GM21529 (cell line): Measurements from ENCODE around the gene ADAMTS17.

Source experiments
- ATAC-seq: cut with Tn5 transposase; IDR thresholded peaks from one replicate; pipeline ENCODE4 v1.9.1; 2021; ENCODE audit not compliant: unreplicated experiment

The ADAMTS17 gene

DNA sequence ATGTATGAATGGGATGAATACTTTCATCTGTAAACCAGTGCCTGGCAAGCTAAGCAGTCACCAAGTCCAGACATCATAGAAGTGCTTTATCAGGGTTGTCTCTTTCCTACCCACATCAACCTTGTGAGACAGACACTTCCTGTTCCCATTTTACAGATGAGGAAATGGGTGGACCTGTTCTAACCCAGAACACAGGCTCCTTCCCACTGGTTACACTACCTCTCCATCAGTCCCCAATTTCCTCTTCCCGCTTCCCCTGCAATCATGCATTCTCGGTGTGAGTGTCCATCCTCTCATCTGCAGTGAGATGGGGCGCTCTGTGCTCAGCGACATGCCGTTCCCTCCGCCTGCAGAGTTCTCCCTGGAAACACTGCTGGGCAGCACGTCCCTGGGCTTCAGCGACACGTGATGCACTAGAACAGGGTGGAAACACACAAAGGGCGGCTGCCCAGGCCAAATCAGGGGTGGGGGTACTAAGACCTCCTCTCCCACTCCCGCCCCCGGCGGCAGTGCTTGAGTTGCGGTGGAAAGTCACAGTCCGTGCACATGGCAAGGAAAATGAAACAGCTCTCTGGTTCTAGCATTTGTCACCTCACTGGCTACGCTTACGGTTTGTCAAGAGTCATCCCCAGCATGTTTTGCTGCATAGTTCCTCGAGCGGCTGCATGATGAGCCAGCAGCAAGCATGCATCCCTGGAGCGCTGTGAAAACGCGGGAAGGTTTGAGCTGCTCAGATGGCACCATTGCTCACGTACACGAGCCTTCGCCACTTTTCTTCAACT is 201.1 kb downstream of the ADAMTS17 start:
- ATAC-seq = no peak

DNA sequence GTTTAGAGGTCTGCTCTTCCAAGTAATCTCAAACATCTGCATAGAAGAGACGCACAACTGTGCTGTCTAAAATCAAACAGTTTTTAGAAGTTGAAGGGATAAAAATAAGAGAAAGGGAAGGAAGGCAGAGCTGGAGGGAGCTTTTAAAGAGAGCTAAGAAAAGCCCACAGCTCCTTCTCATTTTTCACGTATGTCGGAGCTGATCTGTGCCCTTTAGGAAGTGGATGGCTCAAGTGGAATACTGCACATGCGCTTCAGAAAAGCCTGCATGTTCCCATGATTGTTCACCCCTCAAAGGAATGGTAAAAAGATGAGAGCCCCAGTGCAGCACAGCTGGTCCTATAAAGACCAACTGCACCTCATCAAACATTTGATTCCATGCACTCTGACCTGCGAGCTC is 207.2 kb downstream of the ADAMTS17 start:
- ATAC-seq = no peak

DNA sequence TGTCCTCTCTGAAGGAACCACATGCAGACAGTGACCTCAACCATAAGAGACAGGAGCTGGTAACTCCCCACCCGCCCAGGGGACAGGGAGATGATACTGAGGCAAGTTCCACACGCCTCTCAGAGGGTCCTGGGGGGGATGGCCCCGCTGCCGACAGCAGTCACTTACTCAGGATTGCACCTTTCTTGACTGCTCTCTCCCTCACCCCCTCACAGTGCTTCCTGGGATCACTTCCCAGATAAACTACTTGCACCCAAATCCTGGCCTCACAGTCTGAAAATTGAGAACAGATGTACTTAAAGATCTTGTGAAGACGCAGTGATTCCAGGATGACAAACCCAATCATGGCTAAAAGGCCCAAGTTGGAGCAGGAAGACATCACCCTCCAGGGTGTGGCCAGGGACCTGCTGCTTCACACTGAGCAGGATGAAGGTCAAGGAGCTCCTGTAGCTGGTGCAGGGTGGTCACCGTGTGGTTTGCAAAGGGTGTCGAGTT is 207.6 kb downstream of the ADAMTS17 start:
- no peak for ATAC-seq

DNA sequence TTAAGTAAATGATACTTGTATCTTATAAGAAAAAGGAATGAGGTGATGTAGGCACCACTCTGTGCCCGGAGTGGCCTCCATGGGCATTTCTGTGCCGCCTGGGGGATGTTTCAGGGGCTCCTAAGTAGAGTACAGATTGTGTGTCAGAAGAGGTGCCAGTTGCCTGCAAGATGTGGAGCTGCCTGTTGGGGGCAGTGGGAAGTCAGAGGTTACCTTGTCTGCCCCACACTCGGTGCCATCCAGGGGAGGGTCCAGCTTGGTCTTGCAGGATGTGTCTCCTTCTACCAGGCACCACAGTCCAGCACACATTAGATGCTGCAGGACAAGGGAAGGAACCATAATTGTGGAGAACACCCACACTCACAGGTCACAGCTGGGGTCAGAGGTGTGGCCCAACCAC is 208.8 kb downstream of the ADAMTS17 start:
- no peak for ATAC-seq

DNA sequence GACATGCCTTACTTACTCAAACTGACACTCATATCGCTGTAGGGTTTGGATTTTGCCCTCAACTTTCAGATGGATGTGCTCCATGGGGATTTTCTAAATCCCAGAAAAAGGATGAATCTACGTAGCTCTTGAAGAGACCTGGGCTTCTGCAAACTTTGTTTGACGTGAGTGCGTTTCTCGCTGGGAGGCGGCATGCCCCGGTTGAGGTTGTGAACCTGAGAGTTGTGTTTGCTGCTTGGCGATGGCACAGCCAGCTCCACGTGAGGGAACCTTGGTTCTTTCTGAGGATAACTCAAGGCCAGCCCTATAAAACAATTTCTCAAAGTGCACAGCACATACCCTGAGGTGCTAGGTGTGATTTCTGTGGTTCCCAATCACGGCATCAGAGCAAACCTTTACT is 209.5 kb downstream of the ADAMTS17 start:
- ATAC-seq = no peak

DNA sequence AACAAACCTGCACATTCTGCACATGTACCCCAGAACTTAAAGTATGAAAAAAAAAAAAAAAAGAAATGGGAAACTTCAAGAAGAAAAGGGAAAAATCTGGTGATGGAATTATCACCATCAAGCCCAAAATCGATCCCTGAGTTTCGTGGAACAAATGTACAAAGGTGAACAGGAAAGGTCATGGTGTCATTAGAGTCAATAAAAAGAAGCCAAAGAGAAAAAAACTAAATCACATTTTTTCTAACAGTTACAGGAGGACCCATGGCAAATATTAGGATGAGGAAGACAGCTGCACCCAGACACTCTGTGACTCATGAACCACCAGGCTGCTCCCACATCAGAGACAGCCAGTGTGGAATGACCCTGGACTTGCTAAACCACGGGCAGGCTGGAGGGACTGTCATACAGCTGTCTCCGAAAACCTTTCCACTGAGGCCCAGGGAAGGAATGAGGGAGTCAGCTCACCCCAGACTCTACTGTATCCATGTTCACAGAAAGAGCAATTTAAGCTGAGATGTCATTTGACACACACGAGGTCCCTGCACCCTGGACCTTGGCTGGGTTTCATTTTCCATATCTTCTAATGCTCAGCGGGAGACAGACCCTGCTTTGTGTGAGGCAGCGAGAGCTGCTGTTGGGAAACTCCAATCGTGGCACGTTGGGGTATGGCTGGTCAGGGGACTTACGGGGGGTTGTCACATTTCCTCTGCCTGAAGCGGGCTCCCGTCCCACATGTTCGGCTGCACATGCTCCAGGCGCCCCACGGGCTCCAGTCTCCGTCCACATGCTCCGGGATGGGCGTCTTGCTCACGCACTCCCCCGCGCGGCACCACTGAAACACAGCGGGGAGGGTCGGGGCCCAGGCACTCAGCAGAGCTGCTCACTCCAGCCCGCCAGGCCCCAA is 210.2 kb downstream of the ADAMTS17 start:
- no peak for ATAC-seq

DNA sequence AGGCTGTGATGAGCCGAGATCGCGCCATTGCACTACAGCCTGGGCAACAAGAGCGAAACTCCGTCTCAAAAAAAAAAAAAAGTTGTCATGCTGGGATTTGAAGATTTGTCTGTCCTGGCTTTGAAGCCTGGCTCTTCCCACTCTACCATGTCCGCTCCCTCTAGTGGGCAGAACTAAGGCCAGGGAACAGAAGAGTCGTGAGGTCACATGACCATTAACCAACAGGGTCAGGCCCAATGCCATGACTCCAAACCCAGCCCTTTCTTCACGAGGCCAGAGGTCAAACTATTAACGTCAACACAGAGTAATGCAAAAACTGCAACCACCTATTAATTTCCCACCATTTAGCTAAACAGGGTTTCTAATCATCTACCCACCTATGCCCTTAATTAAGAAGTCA is 212.1 kb downstream of the ADAMTS17 start:
- ATAC-seq = no peak

DNA sequence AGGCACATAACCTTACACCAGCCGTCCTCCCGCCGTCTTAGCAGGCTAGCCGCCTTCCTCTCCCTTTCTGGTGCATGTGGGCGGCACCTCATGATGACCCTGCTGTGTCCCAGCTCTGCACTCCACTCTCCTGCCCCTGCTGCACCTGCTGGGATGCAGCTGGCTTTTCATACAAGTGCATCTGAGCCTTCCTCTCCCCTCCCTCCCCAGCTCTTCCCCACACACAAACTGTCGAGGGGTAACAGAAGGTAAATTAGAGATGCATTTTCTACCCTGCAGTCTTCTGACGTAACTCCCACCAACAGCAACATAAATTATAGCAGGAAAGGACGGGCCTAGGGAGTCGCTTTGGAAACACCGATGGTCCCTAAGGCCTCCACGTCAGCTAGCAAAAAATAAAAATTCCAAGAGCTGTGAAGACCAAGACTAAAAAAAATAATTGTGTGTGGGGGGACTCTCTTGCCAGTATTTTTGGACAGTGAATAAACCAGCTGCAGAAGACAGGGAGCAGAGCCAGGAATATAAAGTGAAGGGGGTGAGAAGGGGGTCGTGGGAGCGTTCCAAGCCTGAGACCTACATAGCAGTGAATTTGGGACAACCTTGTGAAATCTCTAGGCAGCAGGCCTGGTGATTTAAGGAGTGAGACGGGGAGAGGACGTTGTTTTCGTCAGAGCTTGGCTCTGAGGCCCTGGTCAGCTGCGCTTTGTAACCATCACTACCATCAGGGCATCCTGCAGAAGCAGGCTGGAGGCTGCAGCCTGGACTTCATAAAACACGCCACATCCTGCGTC is 216.2 kb downstream of the ADAMTS17 start:
- ATAC-seq = no peak

DNA sequence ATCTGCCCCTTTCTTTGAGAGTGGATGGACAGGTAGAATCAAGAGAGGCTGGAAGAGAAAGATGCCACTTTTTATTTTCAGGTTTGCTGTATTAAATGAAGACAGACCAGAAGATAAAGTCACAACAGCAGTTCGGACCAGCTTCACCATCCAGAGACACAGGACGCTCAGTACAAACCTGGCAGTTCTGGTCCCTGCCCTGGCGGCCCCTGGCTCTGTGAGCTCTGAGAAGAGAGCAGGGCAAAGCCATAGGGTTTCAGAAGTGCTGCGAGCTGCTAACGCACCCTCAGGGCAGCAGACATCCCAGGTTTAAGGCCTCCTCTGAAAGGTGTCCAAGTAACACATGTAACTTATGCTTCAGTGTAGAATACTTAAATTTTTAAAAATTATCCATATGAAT is 216.8 kb downstream of the ADAMTS17 start:
- no peak for ATAC-seq

DNA sequence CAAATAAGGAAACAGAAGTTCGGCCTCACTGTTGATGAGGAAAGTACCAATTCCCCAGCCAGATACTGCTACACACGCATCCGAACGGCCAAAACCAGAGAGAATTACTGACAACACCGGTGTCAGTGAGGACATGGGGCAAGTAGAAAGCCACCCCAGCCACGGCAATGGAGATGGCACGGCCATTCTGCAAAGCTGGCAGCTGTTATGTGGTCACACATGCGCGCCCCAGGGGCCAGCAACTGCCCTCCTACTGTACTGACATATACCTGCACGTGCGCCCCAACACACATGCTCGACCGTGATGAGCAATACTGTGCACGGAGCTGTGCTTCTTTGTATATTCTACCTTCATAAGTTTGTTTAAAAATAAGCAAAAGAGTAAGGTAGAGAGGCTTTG is 217.4 kb downstream of the ADAMTS17 start:
- no peak for ATAC-seq

DNA sequence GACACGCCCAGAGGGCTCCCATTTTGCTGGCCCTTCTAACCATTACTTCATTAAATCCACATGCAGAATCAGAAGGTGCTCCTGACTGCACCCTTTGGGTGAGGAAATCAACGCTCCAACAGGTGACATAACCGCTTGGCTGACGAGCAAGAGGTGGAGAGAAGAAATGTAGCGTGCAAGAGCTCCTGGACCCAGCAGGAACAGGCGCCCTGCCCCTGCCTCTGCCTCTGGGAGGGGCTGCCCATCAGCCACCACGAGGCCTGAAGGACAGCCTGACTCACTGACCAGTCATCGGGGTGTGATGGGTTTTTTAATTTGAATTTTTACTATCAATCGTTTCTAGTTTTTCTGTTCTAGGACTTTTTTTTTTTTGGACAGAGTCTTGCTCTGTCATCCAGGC is 218.2 kb downstream of the ADAMTS17 start:
- ATAC-seq = no peak

DNA sequence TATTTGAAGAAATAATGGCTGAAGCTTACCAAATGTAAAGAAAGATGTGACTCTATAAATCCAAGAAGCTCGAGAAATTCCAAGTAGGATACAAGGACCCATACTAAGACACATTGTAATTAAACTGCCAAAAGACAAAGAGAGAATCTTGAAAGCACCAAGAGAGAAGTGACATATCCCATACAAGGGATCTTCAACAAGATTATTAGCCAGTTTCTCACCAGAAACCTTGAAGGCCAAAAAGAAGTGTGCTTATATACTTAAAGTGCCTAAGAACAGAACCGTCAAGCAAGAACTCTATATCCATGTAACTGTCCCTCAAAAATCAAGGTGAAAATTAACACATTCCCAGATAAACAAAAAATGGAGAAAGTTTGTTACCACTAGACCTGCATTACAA is 220.5 kb downstream of the ADAMTS17 start:
- no peak for ATAC-seq

DNA sequence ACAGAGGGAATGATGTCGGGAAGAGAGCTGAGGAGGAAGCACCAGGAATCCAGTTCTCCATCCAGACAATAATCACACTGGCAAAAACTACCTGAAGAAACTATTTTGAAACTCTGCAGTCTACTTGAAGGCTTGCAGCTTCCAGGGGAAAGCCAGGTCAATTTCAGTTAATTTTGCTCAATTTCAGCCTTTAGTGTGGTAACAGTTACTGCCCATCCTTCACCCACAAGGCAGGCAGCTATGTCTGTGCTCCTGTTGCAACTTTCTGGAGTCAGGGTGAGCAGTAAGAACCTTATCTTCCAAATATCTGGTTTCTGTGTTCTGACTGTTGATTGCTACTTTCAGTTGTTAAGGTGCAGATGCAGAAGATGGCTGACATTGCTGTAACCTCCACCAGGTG is 221.7 kb downstream of the ADAMTS17 start:
- no peak for ATAC-seq

DNA sequence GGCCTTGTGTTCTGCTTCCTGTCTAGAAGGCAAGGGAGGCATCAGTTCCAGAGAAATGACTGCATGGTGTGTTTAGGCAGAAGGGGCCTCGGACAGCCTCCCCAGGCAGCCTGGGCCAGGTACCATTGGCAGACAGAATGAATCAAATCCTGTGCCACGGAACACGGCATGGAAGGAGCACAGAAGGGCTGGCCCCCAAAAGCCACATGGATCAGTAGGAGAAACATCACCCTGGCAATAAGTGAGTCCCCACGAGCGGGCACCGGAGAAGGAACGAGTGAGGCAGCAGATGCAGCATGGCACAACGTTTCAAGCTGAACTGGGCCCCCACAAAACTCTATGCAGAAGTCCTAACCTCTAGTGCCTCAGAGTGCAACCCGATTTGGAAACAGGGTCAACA is 223.2 kb downstream of the ADAMTS17 start:
- no peak for ATAC-seq

DNA sequence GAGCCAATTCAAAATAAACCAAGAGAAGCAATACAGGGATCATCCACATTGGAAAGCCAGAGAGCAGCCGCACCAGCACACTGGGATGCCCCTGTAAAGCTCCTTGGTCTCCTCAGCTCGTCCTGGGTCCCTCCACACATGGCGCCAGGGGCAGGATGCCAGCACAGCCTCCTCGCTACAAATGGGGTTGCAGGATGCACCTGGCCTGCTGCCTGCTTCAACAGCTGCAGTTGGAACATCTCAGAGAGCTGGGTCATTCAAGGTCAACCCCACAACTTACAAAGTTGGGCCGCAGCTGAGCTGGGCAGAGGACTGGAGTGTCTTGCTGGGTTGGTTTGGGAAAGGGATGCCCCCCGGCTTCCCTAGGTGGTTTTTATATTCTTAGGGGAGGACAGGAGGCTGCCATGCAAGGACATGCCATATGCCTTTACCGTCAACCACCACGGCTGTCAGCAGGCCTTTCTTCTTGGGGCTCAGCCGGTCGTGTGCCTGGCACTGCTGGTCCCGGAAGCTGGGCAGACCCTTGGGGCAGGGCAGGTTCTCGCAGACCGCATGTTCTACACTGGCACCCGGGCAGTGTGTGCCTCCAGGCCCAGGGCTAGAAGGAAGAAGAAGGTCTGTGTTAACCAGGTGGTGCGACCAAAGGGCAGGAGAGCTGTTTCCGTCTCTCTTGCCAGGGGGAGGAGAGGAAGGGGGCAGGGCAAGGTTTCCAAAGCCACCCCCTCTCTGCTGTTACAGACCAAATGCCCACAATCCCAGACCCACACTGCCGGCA is 225.2 kb downstream of the ADAMTS17 start:
- ATAC-seq = no peak

DNA sequence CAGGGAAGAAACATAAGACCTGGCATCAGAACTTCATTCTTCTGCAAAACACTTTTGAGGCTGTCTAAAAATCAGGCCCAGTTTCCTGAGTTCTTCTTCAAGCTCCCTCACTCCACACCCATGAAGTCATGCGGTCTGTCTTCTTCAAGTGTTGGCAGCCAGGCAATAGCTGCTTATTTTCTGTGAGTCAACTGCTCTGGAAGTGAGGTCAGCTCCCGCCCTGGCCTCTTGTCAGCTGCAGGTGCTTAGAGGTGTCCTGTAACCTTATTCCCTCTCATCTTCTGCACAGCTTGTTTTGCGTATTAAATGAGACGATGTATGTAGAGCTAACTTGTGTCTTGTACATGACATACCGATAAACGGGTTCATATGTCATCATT is 226.1 kb downstream of the ADAMTS17 start:
- ATAC-seq = no peak

DNA sequence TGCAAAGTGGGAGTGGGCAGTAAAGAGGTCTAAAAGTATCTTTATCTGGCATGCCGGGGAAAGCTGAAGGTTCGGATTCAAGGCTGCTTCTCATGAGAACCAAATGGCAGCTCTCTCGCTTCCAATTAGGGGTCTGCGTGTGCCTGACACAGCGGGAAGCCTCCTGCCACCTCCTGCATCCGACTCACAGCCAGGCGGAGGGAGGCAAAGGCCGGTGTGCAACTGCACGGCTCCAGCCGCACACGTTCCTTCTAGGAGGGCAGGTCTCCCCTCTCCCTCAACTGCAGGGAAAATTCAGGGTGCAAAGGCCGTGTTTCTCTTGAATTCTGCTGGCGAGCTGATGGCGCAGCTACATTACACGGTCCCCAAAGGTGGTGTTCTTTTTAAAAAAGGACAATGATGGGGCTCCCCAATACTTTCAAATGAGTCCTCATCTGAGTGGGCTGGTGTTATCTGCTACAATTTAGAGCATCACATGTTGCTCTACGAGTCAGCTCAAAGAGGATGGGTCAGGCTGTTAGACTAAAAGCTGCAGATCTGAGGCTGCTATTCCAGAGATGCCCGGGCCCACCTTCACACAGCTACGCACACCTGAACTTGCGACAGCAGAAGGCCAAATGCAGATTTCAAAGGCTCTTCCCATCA is 226.6 kb downstream of the ADAMTS17 start:
- ATAC-seq = no peak

DNA sequence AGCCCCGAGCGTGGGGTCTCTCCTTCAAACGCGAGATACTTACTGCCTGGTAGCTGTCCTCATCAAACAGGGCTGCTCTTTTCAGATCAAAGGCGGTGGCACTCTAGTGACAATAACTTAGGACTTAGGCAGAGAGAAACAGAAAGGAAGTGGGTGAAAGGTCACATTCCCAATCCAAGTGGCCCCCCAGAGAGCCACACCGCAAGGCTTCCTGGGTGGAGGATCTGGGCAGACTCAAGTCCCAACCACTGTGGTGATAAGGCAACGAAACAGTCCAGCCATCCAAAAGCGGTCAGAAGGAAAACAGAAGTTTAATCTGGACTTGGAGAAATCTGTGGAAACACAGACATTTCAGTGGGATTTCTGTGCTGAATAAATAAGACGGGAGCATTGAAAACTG is 227.2 kb downstream of the ADAMTS17 start:
- no peak for ATAC-seq

DNA sequence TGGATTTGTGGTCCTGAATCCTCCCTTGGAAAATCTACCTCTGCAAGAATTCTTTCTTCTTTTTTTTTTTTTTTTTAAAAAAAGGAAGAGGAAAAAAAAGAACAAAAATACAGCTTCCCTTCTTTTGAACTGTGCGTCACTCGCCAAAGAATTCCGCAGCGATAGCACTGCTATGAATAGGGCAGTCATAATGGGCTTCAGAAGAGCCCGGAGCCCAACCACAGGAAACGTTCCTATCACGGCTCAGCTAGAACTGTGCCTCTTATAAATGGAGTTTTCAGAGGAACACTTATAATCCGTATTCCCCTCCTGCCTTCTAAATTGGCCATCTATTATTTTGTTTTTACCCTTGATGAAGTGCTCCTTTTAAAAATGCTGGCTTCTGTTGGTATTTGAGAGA is 227.7 kb downstream of the ADAMTS17 start:
- no peak for ATAC-seq
